Fibroblast of lung (primary cell): ENCODE results near the gene ENO1. TPM values are rescaled to one million over a fixed set of nuclear protein-coding genes. Genes with fewer than 3 reads are reported as not detected.

Source experiments
- DNase-seq, 2 donors: peaks; one replicate each; pipeline versions ENCODE4 v3.0.0 to v3.0.0-alpha.2; 2010; ENCODE audit warnings: low read depth in 2 of 2
- H2AFZ ChIP-seq: 2 replicates; pipeline ENCODE4 v1.5.1; 2012; ENCODE audit warnings: low read length, control low read depth, inconsistent platforms
- H3K27ac ChIP-seq: 2 replicates; pipeline ENCODE4 v1.5.1; 2011; ENCODE audit warnings: low read length, control low read depth; ENCODE audit not compliant: insufficient read depth
- H3K27me3 ChIP-seq: 2 replicates; pipeline ENCODE4 v1.5.1; 2011; ENCODE audit warnings: mild to moderate bottlenecking, low read length; ENCODE audit not compliant: control insufficient read depth, insufficient read depth
- H3K36me3 ChIP-seq: 2 replicates; pipeline ENCODE4 v1.5.1; 2011; ENCODE audit warnings: low read length; ENCODE audit not compliant: control insufficient read depth, insufficient read depth
- H3K4me1 ChIP-seq: 2 replicates; pipeline ENCODE4 v1.5.1; 2011; ENCODE audit warnings: low read length; ENCODE audit not compliant: control insufficient read depth, insufficient read depth; ENCODE audit errors: extremely low read depth
- H3K4me2 ChIP-seq: 2 replicates; pipeline ENCODE4 v1.5.1; 2011; ENCODE audit warnings: low read length, control low read depth; ENCODE audit not compliant: insufficient read depth; ENCODE audit errors: extremely low read depth
- H3K4me3 ChIP-seq, 4 experiments: fragments of 200-600 bp in 1 of 4; sonication (generic) in 1 of 4; replicated peaks in 1 of 4; 2 replicates each; pipeline ENCODE4 v1.5.1; 2011 to 2016; ENCODE audit warnings: low read length in 4 of 4, low read depth in 3 of 4, mild to moderate bottlenecking in 3 of 4, control low read depth in 2 of 4, inconsistent platforms in 1 of 4, mixed read lengths in 1 of 4; ENCODE audit not compliant: insufficient read depth in 1 of 4; ENCODE audit errors: control extremely low read depth in 1 of 4
- H3K79me2 ChIP-seq: 2 replicates; pipeline ENCODE4 v1.5.1; 2012; ENCODE audit warnings: mild to moderate bottlenecking, low read length, inconsistent platforms; ENCODE audit not compliant: control insufficient read depth, insufficient read depth
- H3K9ac ChIP-seq: 2 replicates; pipeline ENCODE4 v1.5.1; 2011; ENCODE audit warnings: mild to moderate bottlenecking, low read length, control low read depth; ENCODE audit not compliant: insufficient read depth
- H3K9me3 ChIP-seq: 2 replicates; pipeline ENCODE4 v1.5.1; 2012; ENCODE audit warnings: low read depth, low read length; ENCODE audit not compliant: control insufficient read depth, insufficient read depth
- H4K20me1 ChIP-seq: 2 replicates; pipeline ENCODE4 v1.5.1; 2011; ENCODE audit warnings: low read length; ENCODE audit not compliant: control insufficient read depth, insufficient read depth; ENCODE audit errors: extremely low read depth
- CTCF ChIP-seq, 2 donors: IDR thresholded peaks in 1 of 2; conservative IDR thresholded peaks in 1 of 2; 1 replicate in 1 of 2; 2 replicates in 1 of 2; pipeline ENCODE4 v1.5.1; 2011 to 2012; ENCODE audit warnings: low read length in 2 of 2, control low read depth in 1 of 2, inconsistent platforms in 1 of 2, low read depth in 1 of 2, mild to moderate bottlenecking in 1 of 2
- EZH2 ChIP-seq: IDR thresholded peaks from 2 replicates; pipeline ENCODE4 v1.5.1; 2012; ENCODE audit warnings: low read length, control low read depth, mild to moderate bottlenecking; ENCODE audit errors: missing control alignments
- polyA plus RNA-seq, 2 donors: library from polyadenylated mRNA; depleted of rRNA in 1 of 2; stranded (reverse) in 1 of 2; unstranded in 1 of 2; fragments of >200 nt; gene quantifications; 2 replicates each; pipeline ENCODE4 v1.2.1, GENCODE V29; 2011 to 2012; ENCODE audit warnings: missing spikeins in 1 of 2
- total RNA-seq: library from RNA; depleted of rRNA; stranded (reverse); fragments of >200 nt; gene quantifications from 2 replicates; pipeline ENCODE4 v1.2.1, GENCODE V29; 2014

Gene ENO1
- total and polyA plus RNA-seq, 2 donors (not counting 1 experiment from before 2014, with no cell fraction given): 963 to 1,177 TPM

- Histone ChIP-seq H3K27ac (no peak overlapping the region), H4K20me1 (no peaks in the 10 kb centered on the region), H3K27me3 (no peaks in the 10 kb centered on the region), H2AFZ (no peak overlapping the region), H3K9ac (no peak overlapping the region), H3K4me3 (no peak overlapping the region), H3K4me2 (no peak overlapping the region), H3K9me3 (no peaks in the 10 kb centered on the region), H3K36me3 (peaks cover 56% of the 10 kb centered on the region), H3K4me1 (peaks cover 2% of the 10 kb centered on the region), H3K79me2 (peaks cover 12% of the 10 kb centered on the region)
- no peak for DNase-seq
- TF ChIP-seq CTCF (conservative IDR thresholded peaks at IDR 0.05 in 1 of 2, IDR thresholded peaks at IDR 0.05 in 1 of 2; ENCODE audit: low read depth in 1 of 2, low read length in 2 of 2) (no peak), EZH2 (no peak)
These were observed 17.6 kb downstream of the ENO1 start for GRCh38 chr1:8860738-8861516.

GRCh38 chr1:8858888-8859706, 19.4 kb downstream of the ENO1 start:
- Histone ChIP-seq H3K27ac (no peak overlapping the region), H3K4me2 (no peak overlapping the region), H2AFZ (no peak overlapping the region), H3K9ac (no peak overlapping the region), H3K27me3 (no peaks in the 10 kb centered on the region), H4K20me1 (no peaks in the 10 kb centered on the region), H3K9me3 (no peaks in the 10 kb centered on the region), H3K36me3 (peaks cover 41% of the 10 kb centered on the region), H3K79me2 (no peaks in the 10 kb centered on the region), H3K4me3 (no peak overlapping the region), H3K4me1 (peaks cover 2% of the 10 kb centered on the region)
- TF ChIP-seq CTCF (conservative IDR thresholded peaks at IDR 0.05 in 1 of 2, IDR thresholded peaks at IDR 0.05 in 1 of 2; ENCODE audit: low read depth in 1 of 2, low read length in 2 of 2) (peak; percentile 56 to 66), EZH2 (no peak)
- DNase-seq: peak; percentile 53 to 78

- Histone ChIP-seq H3K9me3 (no peaks in the 10 kb centered on the region), H3K4me2 (no peak overlapping the region), H4K20me1 (no peaks in the 10 kb centered on the region), H3K4me3 (no peak overlapping the region), H3K27ac (no peak overlapping the region), H3K9ac (no peak overlapping the region), H3K79me2 (no peaks in the 10 kb centered on the region), H2AFZ (no peak overlapping the region), H3K36me3 (peaks cover 34% of the 10 kb centered on the region), H3K4me1 (peaks cover 2% of the 10 kb centered on the region), H3K27me3 (no peaks in the 10 kb centered on the region)
- peak; percentile 87 to 97 for DNase-seq
- TF ChIP-seq CTCF (conservative IDR thresholded peaks at IDR 0.05 in 1 of 2, IDR thresholded peaks at IDR 0.05 in 1 of 2; ENCODE audit: low read depth in 1 of 2, low read length in 2 of 2) (no peak), EZH2 (no peak)
These were observed 20.3 kb downstream of the ENO1 start for GRCh38 chr1:8858112-8858668.
